ENCODE measurements around the gene RNASEH2B. TPM values are rescaled to one million over a fixed set of nuclear protein-coding genes. Genes with fewer than 3 reads are reported as not detected.
A peak's percentile ranks its signal among the peaks of the same experiment; 100 is the strongest.

RNASEH2B gene
- total and polyA plus RNA-seq, 12 donors: 30.5 to 86.8 (median 40.1) TPM

DNA sequence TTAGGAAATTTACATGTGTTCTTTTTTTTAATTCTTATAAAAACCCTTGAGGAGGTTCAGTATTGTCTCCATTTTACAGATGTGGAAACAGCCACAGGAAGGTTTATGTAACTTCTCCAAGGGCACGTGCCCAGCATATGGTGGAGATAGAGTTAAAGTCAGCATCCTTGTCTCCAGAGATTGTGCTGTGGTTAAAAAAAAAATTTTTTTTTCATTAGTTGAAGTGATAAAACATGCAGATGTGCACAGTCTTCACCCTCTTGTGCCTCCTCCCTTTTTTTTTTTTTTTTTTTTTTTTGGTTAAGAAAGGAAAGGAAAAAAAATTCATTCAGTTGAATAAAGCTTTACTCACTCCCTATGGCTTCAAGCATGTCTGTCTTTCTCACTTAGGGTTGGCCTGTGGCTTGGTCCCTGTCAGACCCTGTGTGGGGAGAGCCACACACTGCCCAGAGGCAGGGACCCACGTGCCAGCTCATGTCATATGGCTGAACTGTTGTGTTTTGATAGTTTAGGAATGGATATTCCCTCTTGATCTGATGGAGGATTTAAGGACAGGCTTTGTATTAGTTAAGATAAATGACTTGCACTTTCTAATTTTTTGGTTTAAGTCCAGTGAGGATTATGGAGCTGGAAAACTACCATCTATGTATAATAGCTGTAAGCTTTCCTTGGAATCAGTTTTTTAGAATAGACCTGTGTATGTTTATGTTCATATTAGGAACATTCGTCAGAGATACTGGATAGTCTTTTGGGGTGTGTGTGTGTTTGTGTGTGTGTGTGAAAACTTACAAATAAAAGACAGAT lies 19.3 kb downstream of the RNASEH2B start:
- WGBS, 2 donors: 65 to 69% methylated on average over 3 of the region's 3 CpGs
- Histone ChIP-seq H3K36me3 (peaks cover 0 to 45% (median 10%) of the 10 kb centered on the region in 9 donors), H3K27ac (no peak overlapping the region), H3K27me3 (no peaks in the 10 kb centered on the region), H3K4me1 (peaks cover 0 to 26% (median 11%) of the 10 kb centered on the region in 9 donors), H3K4me3 (no peak overlapping the region), H3K9me3 (peaks cover 0 to 19% (median 11%) of the 10 kb centered on the region in 11 donors)
- DNase-seq: no peak
- peak in 2 of 8 donors; percentile 21 to 33 for ATAC-seq
- intact Hi-C loops (cut with DNase I): no loop called here
- TF ChIP-seq, protein P1, sequence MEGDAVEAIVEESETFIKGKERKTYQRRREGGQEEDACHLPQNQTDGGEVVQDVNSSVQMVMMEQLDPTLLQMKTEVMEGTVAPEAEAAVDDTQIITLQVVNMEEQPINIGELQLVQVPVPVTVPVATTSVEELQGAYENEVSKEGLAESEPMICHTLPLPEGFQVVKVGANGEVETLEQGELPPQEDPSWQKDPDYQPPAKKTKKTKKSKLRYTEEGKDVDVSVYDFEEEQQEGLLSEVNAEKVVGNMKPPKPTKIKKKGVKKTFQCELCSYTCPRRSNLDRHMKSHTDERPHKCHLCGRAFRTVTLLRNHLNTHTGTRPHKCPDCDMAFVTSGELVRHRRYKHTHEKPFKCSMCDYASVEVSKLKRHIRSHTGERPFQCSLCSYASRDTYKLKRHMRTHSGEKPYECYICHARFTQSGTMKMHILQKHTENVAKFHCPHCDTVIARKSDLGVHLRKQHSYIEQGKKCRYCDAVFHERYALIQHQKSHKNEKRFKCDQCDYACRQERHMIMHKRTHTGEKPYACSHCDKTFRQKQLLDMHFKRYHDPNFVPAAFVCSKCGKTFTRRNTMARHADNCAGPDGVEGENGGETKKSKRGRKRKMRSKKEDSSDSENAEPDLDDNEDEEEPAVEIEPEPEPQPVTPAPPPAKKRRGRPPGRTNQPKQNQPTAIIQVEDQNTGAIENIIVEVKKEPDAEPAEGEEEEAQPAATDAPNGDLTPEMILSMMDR (IDR thresholded peaks at IDR 0.05): no peak

DNA sequence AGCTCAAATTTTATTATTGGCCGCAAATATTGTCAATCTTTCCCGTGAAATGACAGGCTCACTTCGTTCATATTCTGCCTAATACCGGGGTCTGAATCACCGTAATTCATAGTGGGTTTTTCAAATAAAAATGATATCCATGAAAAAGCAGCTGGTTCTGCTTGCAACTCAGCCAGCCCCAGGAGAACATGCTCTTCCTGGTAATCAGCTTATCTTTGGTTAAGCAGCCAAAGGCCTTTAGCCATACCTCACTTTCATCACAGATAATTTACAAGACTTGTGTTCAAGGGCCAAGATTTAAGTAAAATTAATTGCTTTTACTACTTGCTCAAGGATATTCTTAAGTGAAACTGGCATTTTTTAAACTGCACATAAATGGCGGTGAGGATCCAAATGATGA lies 22.5 kb downstream of the RNASEH2B start:
- DNase-seq: no peak
- Histone ChIP-seq H3K4me3 (no peak overlapping the region), H3K27me3 (no peaks in the 10 kb centered on the region), H3K4me1 (peaks cover 0 to 40% (median 11%) of the 10 kb centered on the region in 9 donors), H3K36me3 (peaks cover 0 to 65% (median 13%) of the 10 kb centered on the region in 9 donors), H3K9me3 (no peaks in the 10 kb centered on the region), H3K27ac (no peak overlapping the region)
- WGBS, 2 donors: 84 to 98% methylated on average over 6 of the region's 6 CpGs
- intact Hi-C loops (cut with DNase I): no loop called here
- TF ChIP-seq, protein P1 (IDR thresholded peaks at IDR 0.05): no peak
- ATAC-seq: no peak

DNA sequence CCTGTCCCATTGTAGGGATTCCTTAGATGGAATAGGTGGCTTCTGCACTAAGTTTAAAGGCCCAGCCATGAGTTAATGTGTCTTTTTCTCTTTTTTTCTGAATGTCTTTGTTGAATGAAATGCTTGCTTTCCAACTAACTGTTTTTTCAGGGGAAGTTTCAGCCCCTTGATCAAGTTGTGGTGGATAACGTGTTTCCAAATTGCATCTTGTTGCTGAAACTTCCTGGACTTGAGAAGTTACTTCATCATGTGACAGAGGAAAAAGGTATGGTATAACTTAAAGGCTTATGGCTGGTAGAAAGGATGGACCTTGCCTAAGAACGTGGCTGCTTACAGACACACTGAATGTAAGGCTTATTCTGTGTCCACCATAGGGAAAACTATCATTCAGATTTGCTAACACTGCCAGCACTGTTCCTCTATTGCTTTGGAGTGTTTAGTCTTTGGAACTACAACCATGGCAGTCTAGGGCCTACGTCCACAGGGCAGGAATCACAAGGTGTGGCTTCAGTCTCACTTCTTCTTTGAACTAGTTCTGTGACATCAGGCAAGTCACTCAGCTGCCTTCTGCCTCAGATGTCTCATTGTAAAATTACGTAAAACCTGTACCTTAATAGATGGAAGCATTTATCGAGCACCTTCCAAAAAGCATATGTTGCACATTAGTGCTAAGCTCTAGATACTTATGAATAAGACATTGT lies 25.3 kb downstream of the RNASEH2B start:
- TF ChIP-seq, protein P1 (IDR thresholded peaks at IDR 0.05): no peak
- Histone ChIP-seq H3K27me3 (no peaks in the 10 kb centered on the region), H3K27ac (no peak overlapping the region), H3K9me3 (peaks cover 0 to 9% (median 0%) of the 10 kb centered on the region in 11 donors), H3K36me3 (peaks cover 0 to 85% (median 23%) of the 10 kb centered on the region in 9 donors), H3K4me1 (peaks cover 0 to 18% (median 0%) of the 10 kb centered on the region in 9 donors), H3K4me3 (no peak overlapping the region)
- ATAC-seq (no peak), DNase-seq (no peak)
- intact Hi-C loops (cut with DNase I): no loop called here
- 93 to 96% methylated on average over 5 of the region's 5 CpGs for WGBS, 2 donors

DNA sequence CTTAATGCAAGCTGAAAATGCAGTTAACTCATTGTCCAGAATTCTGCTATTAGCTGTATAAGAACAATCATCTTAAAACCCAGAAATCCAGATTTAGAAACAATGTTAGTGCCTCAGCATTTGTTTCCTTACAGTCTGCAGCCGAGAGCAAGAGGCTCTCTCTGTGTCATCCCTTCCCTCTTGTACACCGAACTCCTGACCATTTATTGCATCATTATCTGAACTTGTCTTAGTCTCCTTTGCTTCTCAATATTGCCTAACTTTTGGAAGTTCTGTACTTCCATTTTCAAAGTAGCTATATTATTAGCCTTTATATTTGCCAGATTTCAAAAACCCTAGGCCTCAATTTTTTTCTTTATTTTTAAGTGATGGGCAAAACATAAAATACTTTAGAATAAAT lies 27.1 kb downstream of the RNASEH2B start:
- Histone ChIP-seq H3K27ac (peak overlapping the region in 1 of 10 donors; percentile 37), H3K9me3 (peaks cover 0 to 9% (median 0%) of the 10 kb centered on the region in 11 donors), H3K4me3 (no peak overlapping the region), H3K36me3 (peaks cover 0 to 79% (median 16%) of the 10 kb centered on the region in 9 donors), H3K27me3 (no peaks in the 10 kb centered on the region), H3K4me1 (peaks cover 0 to 18% (median 0%) of the 10 kb centered on the region in 9 donors)
- intact Hi-C loops (cut with DNase I): no loop called here
- DNase-seq (no peak), ATAC-seq (peak in 2 of 8 donors; percentile 48 to 63)
- WGBS, 2 donors: 72 to 78% methylated on average over 2 of the region's 2 CpGs
- TF ChIP-seq, protein P1 (IDR thresholded peaks at IDR 0.05): no peak

Measured in heart right ventricle (tissue), 16 donors.